ENCODE data around the gene FOXA1.

Gene FOXA1

DNA sequence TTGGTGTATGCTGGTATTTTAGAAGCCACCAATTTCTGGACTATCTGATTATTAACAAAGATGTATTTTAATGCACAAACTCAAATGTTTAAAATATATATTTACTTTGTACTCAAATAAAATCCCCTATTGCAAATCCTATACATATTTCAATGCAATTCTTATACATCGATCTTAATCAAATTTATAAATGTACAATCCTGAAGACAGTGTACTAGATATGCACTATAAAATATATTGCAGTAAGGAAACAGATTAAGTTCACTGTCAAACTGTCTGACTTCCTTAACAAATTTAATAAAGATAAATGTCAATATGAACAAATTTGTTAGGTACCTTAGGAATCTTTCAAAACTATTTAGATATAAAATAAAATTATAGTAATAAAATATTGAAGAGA lies 43.9 kb downstream of the FOXA1 start:
- no peak for DNase-seq

GRCh38 chr14:37550511-37550910 lies 44.5 kb downstream of the FOXA1 start:
- DNase-seq: peak; percentile 82

DNA sequence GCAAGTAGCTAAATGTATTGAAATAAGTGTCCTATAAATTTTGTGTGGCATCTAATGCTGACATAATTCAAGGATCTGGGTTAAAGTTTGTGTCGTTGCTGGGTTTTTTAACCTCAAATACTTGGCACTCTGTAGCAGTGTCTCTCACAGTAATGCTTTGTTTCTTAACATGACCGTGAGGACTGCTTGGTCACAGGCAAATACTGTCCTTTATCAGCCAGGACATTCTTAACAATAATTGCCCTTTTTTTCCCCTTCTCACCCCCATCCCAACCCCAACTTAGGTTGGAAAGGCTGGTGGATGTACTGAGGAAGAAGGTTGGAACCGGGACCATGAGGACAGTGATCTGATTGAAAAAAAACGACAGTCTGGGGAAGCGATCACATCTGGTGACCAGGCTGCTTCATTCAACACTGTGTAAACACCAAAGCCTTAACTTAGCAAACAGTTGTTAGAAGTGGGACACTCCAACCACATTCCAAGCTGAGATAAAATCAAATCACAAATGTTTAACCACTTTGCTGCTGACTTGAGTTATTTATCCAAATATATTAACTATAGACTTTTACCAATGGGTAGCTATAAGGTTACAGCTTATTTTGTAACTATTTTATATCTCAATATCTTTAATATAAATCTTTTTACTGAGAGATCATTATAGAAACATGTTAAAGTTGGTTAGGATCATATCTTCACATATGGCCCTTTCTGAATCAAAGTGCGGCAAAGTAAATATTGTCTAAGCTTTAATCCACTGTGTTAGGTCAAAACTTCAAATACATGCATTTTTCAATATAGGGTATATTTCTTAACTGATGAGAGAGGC lies 48.2 kb downstream of the FOXA1 start:
- DNase-seq: peak; percentile 32

DNA sequence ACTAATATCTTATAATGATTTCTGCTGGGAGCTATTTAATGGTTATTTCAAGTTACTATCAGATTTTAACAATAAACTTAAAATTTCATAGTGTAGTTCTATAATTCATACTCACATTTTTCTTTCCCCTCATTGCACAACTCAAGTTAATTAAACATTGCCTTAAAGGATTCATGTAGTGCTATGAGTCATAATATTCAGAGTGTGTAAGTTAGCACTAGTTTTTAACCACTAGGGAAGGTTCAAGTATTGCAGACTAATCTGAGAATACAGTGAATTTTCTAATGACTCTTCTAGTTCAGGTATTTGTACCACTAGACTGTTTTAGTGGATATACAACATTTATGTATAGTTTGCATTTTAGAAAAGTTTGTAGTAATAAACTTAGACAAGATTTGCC lies 49.9 kb downstream of the FOXA1 start:
- DNase-seq: no peak

DNA sequence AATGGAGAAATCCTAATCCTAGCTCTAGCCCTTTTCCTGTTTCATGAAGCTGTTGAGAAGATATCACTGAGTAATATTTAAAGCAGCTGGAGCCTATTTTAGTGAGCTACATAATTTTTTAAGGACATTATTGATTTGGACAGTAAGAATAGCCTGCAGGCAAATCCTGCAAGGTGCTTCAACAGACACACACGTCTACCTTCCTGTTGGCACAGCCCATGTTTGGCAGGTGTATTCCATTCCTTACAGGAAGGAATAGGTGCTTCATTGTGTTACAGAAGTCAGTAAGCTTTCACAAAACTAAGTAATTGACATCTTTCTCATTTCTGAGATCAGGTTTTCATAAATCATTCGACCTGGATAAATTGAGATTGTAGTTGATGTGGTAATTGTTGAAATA lies 50.6 kb downstream of the FOXA1 start:
- no peak for DNase-seq

- no peak for DNase-seq
These were observed 55.1 kb downstream of the FOXA1 start for GRCh38 chr14:37539992-37540391.
